ENCODE results near the gene LTBP1.
"Not testable (repeated sequence)": the region's sequence is repeated elsewhere in the genome, so short reads cannot be mapped to it uniquely, and the experiment has no call there.

LTBP1 gene

DNA sequence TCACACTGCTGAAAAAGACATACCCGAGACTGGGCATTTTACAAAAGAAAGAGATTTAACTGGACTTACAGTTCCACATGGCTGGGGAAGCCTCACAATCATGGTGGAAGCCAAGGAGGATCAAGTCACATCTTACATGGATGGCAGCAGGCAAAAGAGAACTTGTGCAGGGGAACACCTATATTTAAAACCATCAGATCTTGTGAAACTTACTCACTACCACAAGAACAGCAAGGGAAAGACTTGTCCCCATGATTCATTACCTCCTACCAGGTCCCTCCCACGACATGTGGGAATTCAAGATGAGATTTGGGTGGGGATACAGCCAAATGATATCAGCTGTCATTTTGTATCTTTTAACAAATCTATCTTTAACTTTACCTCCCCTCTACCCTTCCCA, 278.6 kb downstream of the LTBP1 start:
- DNase-seq (ENCODE audit: low read depth), result no peak

DNA sequence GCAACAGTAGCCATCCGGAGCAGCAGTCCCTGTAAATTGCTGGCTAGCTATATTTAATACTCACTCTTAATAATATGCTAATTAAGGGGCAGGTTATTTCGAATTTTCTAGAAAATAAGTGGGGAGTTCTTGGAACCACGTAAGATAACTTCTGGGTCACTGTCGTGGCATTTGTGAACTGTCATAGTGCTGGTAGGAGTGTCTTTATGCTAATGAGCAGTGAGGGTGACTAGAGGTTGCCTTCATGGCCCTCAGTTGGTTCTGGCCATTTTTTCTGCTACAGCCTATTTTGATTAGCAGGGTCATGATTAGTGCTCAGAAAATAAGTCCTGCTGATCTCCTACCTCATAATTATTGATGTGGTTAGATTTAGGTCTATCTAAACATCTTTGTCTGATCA, 279.8 kb downstream of the LTBP1 start:
- no peak for DNase-seq (ENCODE audit: low read depth)

DNA sequence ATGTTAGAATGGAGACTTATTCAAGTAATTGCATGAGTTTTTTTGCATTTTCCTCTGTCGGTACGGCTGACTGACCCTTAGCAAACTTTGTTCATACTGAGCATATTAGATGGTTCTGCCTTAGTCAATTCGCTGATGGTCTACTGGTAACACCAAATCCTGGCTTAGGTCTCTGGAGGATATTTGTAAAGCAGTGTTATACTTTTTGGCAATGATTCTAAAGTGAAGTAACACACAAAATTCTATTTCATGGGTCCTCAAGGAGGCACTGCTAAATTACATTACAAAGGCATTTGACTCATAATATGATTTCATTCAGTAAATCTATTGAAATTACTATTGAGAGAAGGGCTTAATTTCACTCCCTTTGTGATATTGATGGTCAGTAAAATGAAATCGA, 282.9 kb downstream of the LTBP1 start:
- DNase-seq (ENCODE audit: low read depth), result peak; percentile 56

DNA sequence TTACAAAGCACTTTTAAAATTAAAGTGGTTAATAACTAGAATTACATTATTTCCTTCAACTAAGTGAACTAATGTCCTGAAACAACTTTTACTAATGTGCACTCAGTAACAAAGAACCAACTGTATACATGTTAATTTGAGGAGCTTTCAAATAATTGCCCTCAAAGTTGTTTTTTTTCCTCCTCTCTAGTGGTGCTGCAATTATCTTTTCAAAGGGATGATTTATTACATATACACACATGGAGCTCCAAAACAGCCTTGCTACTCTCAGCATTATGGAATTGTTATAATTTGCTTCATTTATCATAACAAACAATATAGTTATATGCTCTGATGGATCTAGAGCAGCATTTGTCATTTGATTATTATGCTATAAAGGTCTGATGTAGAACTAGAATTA, 283.4 kb downstream of the LTBP1 start:
- DNase-seq (ENCODE audit: low read depth), result no peak

DNA sequence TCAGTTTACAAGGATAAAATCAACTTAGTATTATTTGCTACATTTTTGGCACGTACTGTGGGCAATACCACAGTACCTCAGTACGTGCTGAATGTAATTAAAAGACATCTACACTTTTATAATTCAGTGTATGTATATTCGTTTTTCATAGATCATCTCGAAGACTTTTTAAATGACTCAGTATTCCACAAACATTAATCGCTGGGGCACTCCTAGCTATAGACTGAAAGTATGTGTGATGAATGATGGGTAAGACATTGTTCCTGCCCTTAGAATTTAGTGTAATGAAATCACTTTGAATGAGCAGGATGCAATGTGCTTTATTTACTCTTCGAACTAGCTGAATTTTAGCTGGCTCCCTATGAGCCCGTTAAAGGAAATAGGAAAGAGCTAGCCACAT, 284.1 kb downstream of the LTBP1 start:
- no peak for DNase-seq (ENCODE audit: low read depth)

GRCh38 chr2:33235559-33235958, 288.8 kb downstream of the LTBP1 start:
- not testable (repeated sequence) for DNase-seq (ENCODE audit: low read depth)

GRCh38 chr2:33236482-33237385, 290.0 kb downstream of the LTBP1 start:
- DNase-seq (ENCODE audit: low read depth), result no peak

- DNase-seq (ENCODE audit: low read depth), result no peak
These were observed 291.4 kb downstream of the LTBP1 start for GRCh38 chr2:33238111-33238510.

- DNase-seq (ENCODE audit: low read depth), result no peak
These were observed 293.4 kb downstream of the LTBP1 start for GRCh38 chr2:33240178-33240577.

GRCh38 chr2:33241072-33241471, 294.3 kb downstream of the LTBP1 start:
- DNase-seq (ENCODE audit: low read depth), result no peak

DNA sequence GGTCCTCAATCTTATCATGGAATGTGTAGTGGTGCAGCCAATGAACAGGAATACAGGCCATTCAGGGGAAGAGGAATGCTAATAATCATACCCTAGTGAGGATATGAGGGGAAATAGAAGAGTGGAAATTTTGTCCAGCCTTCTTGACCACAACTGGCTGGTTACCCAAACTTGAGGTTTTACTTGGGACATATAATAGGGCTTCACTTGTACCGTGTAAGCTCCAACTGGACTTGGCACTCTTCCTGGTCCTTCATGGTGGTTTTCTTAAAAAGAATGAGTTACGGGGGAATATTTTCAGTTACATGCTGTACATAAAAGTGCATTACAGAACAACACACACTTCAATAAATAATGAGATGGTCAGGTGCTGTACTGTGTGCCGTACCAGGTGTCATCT, 294.8 kb downstream of the LTBP1 start:
- DNase-seq (ENCODE audit: low read depth), result peak; percentile 62

GRCh38 chr2:33242845-33243244, 296.1 kb downstream of the LTBP1 start:
- peak; percentile 63 for DNase-seq (ENCODE audit: low read depth)

GRCh38 chr2:33246432-33246831, 299.7 kb downstream of the LTBP1 start:
- DNase-seq (ENCODE audit: low read depth), result no peak

- DNase-seq (ENCODE audit: low read depth), result no peak
These were observed 300.6 kb downstream of the LTBP1 start for GRCh38 chr2:33247365-33247764.

- no peak for DNase-seq (ENCODE audit: low read depth)
These were observed 303.8 kb downstream of the LTBP1 start for GRCh38 chr2:33250417-33251029.

DNA sequence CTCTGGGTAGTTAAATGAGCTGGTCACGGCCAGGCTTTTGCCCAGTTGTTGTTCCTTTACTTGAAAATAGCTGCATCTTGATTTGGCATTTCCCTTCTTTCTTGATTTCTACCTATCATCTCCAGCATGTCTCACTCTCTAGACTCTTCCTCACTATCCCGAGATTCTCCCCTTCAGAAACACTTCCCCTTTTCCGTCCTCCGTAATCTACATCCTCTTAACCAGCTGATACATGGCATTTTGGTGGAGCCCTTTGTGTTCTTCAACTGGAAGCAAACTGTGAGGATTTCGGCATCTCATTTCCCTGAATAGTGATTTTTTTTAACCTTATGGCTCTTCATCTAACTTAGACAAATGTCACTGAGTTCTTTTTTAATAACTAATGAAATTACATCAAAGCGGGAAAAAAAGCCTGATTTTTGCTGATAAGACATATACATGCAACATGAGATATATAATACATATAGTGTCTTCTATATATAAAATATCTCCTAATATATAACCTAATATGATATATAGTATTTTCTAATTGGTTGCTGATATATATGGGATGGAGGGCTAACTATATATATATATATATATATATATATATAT, 309.5 kb downstream of the LTBP1 start:
- no peak for DNase-seq (ENCODE audit: low read depth)

GRCh38 chr2:33258387-33258786, 311.6 kb downstream of the LTBP1 start:
- DNase-seq (ENCODE audit: low read depth), result no peak

DNA sequence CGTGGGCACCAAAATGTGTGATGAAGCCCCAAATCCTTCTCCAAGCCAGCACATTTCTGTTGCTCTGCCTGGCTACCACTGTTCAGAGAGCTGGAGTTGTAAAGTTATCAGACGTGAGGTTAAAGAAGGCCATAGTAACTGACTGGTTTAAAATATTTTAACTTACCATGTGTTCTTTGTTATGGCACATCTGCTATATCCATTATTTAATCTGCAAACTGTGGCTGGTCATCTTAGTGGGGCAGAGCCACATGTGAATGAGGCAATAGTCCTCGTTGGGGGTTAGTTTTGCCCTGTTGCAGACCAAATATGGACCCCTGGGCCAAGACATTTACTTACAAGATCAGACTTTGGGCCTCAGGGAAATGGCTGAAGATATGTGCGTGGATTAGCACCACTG, 315.3 kb downstream of the LTBP1 start:
- no peak for DNase-seq (ENCODE audit: low read depth)

- DNase-seq (ENCODE audit: low read depth), result no peak
These were observed 318.0 kb downstream of the LTBP1 start for GRCh38 chr2:33264766-33265165.

- no peak for DNase-seq (ENCODE audit: low read depth)
These were observed 319.0 kb downstream of the LTBP1 start for GRCh38 chr2:33265584-33266338.

DNA sequence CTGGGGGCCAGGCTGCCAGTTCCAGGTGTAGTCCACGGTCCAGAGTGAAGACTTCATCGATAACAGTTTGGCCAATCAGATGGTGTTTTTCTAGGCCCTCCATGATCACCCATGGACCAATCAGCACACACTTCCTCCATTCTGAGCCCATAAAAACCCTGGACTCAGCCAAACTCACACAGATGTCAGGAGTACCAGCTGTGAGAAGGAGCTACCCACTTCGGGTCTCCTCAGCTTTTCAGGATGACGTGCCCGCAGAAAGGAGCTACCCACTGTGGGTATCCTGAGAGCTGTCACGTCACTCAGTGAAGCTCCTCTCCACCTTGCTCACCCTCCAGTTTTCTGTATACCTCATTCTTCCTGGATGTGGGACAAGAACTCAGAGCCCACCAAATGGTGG, 319.7 kb downstream of the LTBP1 start:
- no peak for DNase-seq (ENCODE audit: low read depth)

DNA sequence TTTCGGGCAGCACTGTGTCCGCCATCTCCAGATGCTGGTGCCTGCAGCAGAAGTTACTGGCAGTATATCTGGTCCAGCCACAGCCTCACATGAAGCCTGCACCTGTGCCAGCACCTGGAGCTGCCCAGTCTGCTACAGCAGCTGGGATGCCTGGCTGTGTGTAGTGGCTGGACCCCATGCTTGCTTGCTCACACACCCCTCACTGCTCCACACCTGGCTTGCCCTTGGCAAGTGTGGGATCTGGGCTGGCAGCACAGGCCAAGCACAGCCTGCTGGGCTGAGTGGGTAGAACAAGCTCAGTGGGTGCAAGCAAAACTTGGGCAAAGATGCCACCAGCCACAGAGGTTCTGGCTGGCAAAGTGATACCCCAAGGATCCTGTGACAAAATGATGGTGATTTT, 320.3 kb downstream of the LTBP1 start:
- no peak for DNase-seq (ENCODE audit: low read depth)

DNA sequence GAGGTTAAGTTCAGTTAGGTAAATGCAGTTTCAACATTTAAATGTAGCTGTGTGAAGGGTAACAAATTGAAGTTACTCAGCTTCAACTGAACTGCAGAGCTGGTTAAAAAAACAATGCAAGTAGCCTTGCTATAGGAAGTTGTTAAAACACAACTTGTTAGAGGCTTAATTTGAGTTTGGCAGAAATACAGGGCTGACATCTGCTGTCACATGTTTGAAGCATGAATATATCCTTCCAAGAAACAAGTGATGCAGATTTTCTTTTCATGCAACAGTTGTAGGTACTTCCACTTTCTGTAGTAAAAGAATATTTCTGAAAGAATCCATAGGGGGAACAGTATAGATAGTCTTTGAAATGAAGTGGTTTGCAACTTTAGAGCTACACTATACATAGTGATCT, 321.0 kb downstream of the LTBP1 start:
- DNase-seq (ENCODE audit: low read depth), result peak; percentile 36
